ENCODE results near the gene SH3GLB1. TPM values are rescaled to one million over a fixed set of nuclear protein-coding genes. Genes with fewer than 3 reads are reported as not detected.

The SH3GLB1 gene
- total and polyA plus RNA-seq, 9 of the 15 experiments (the other 6 are each of a cell fraction or from before 2014, with no cell fraction given) = 8.6 to 34.2 (median 24.2) TPM

- TF ChIP-seq, protein P1, sequence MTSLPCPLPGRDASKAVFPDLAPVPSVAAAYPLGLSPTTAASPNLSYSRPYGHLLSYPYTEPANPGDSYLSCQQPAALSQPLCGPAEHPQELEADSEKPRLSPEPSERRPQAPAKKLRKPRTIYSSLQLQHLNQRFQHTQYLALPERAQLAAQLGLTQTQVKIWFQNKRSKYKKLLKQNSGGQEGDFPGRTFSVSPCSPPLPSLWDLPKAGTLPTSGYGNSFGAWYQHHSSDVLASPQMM (CRISPR knock-in tag; IDR thresholded peaks at IDR 0.05) = no peak
- TF ChIP-seq, protein P2, sequence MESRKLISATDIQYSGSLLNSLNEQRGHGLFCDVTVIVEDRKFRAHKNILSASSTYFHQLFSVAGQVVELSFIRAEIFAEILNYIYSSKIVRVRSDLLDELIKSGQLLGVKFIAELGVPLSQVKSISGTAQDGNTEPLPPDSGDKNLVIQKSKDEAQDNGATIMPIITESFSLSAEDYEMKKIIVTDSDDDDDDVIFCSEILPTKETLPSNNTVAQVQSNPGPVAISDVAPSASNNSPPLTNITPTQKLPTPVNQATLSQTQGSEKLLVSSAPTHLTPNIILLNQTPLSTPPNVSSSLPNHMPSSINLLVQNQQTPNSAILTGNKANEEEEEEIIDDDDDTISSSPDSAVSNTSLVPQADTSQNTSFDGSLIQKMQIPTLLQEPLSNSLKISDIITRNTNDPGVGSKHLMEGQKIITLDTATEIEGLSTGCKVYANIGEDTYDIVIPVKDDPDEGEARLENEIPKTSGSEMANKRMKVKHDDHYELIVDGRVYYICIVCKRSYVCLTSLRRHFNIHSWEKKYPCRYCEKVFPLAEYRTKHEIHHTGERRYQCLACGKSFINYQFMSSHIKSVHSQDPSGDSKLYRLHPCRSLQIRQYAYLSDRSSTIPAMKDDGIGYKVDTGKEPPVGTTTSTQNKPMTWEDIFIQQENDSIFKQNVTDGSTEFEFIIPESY (CRISPR knock-in tag; IDR thresholded peaks at IDR 0.05) = no peak
- no peak for TF ChIP-seq ZFPM2 (CRISPR knock-in tag; IDR thresholded peaks at IDR 0.05)
- no peak for TF ChIP-seq MEF2D (tag; conservative IDR thresholded peaks at IDR 0.05; ENCODE audit: low read depth)
- TF ChIP-seq MCM2 (IDR thresholded peaks at IDR 0.05; ENCODE audit: low read depth) = no peak
- TF ChIP-seq HDAC8 (tag; IDR thresholded peaks at IDR 0.05) = no peak
Measured at GRCh38 chr1:86758570-86758969, 54.2 kb downstream of the SH3GLB1 start (continued).

GRCh38 chr1:86760199-86760598 is 55.8 kb downstream of the SH3GLB1 start:
- no peaks in the 10 kb centered on the region for H3K36me3 ChIP-seq (ENCODE audit: control insufficient read depth, insufficient read depth, low read length)
- H3K27me3 ChIP-seq (ENCODE audit: control insufficient read depth in 2 of 2, insufficient read depth in 2 of 2, low read length in 2 of 2) = peaks cover 0 to 23% of the 10 kb centered on the region in 2 experiments
- TF ChIP-seq ZNF146 (CRISPR knock-in tag; IDR thresholded peaks at IDR 0.05; ENCODE audit: unreplicated experiment) (peak; percentile 74), NR1H2 (CRISPR knock-in tag; IDR thresholded peaks at IDR 0.05) (no peak), ZNF695 (CRISPR knock-in tag; IDR thresholded peaks at IDR 0.05) (no peak), PHTF2 (CRISPR knock-in tag; IDR thresholded peaks at IDR 0.05) (no peak), NR3C1 (CRISPR knock-in tag; IDR thresholded peaks at IDR 0.05) (no peak)
- TF ChIP-seq, protein P3, sequence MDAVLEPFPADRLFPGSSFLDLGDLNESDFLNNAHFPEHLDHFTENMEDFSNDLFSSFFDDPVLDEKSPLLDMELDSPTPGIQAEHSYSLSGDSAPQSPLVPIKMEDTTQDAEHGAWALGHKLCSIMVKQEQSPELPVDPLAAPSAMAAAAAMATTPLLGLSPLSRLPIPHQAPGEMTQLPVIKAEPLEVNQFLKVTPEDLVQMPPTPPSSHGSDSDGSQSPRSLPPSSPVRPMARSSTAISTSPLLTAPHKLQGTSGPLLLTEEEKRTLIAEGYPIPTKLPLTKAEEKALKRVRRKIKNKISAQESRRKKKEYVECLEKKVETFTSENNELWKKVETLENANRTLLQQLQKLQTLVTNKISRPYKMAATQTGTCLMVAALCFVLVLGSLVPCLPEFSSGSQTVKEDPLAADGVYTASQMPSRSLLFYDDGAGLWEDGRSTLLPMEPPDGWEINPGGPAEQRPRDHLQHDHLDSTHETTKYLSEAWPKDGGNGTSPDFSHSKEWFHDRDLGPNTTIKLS (IDR thresholded peaks at IDR 0.05; ENCODE audit: borderline replicate concordance, low read depth) = no peak
- TF ChIP-seq, protein P4, sequence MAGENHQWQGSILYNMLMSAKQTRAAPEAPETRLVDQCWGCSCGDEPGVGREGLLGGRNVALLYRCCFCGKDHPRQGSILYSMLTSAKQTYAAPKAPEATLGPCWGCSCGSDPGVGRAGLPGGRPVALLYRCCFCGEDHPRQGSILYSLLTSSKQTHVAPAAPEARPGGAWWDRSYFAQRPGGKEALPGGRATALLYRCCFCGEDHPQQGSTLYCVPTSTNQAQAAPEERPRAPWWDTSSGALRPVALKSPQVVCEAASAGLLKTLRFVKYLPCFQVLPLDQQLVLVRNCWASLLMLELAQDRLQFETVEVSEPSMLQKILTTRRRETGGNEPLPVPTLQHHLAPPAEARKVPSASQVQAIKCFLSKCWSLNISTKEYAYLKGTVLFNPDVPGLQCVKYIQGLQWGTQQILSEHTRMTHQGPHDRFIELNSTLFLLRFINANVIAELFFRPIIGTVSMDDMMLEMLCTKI (IDR thresholded peaks at IDR 0.05; ENCODE audit: partially characterized antibody) = no peak
- no peaks in the 10 kb centered on the region for H3K79me2 ChIP-seq (ENCODE audit: control insufficient read depth, insufficient read depth, low read length)
- H3K4me1 ChIP-seq (replicated peaks in 1 of 2; ENCODE audit: control insufficient read depth in 2 of 2, insufficient read depth in 2 of 2, low read length in 2 of 2) = peaks cover 3 to 12% of the 10 kb centered on the region in 2 experiments; a peak in 2 of 5 replicates
- 0 out of 2 replicates have a peak, but pooled peaks cover 2% of the 10 kb centered on the region for H4K20me1 ChIP-seq (replicated peaks; ENCODE audit: control insufficient read depth, insufficient read depth, low read length)
- H3K4me2 ChIP-seq (ENCODE audit: insufficient read depth, low read length) = no peak overlapping the region
- no peak overlapping the region for H2AFZ ChIP-seq (ENCODE audit: low read depth, low read length)
- POLR2A ChIA-PET = no interaction called here
- WGBS (ENCODE audit: insufficient coverage, low coverage, missing lambda C conversion rate) = 0% methylated on average over 1 of the region's 1 CpG
- no peaks in the 10 kb centered on the region for H3K9me1 ChIP-seq (ENCODE audit: control insufficient read depth, insufficient read depth, low read length)
- DNase-seq (ENCODE audit: extremely low read depth in 1 of 4, low spot score in 3 of 4) (no peak), FAIRE-seq (no peak), ATAC-seq (no peak)
- CTCF ChIA-PET (ENCODE audit: low intra/inter-chr PET ratio) = no interaction called here
- no peak overlapping the region for H3K9ac ChIP-seq (ENCODE audit: insufficient read depth in 1 of 2, low read depth in 2 of 2, low read length in 2 of 2)
- BruUV-seq (replicated peaks) = no TSS peak
- H3K27ac ChIP-seq (ENCODE audit: extremely low read depth, low read depth, low read length) = no peak overlapping the region
- H3K9me3 ChIP-seq (replicated peaks; ENCODE audit: control insufficient read depth, insufficient read depth, low read depth, low read length) = peaks cover 4% of the 10 kb centered on the region
- intact Hi-C loops (cut with micrococcal nuclease) = no loop called here
- in situ Hi-C loops (cut with MboI) = no loop called here
- no peak overlapping the region for H3K4me3 ChIP-seq

Data from K562 (cell line).